IPS DF 4.7 (cell line): ENCODE data around the gene ICAM3.

Experiments
- DNase-seq: peaks from one replicate; pipeline ENCODE4 v3.0.0-alpha.2; 2013; ENCODE audit warnings: low spot score; ENCODE audit errors: extremely low read depth

ICAM3 gene

GRCh38 chr19:10292206-10292788, 47.1 kb downstream of the ICAM3 start:
- DNase-seq: no peak

- no peak for DNase-seq
Observed at GRCh38 chr19:10291554-10292205, 47.7 kb downstream of the ICAM3 start.

GRCh38 chr19:10290876-10291553, 48.4 kb downstream of the ICAM3 start:
- DNase-seq: no peak

DNA sequence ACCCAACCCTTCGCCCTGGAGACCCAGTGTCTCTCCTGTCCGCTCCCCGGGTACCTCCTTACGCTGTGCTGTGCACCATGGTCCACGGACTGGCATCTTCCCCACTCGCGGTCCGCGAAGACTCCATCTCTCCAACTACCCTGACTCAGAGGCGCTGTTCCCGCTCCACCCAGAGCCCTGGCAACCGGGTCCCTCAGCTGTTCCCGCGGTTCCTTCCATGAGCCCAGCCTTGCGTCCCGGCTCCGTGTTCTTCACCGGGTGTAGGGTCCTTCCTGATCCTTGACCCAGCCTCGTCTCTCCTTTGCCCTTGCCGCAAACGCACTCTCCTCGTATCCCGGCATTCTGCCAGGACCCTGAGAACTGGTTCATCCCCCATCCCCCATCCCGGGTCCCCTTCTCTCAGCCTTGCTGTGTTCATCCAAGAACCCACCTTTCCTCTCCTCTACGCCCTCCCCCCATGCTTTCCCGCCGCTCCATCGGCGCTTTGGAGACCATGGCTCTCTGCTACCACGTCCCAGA, 49.0 kb downstream of the ICAM3 start:
- no peak for DNase-seq

- DNase-seq: no peak
Observed at GRCh38 chr19:10289836-10290356, 49.5 kb downstream of the ICAM3 start, which contains the start of gene ICAM5. ICAM5 (plus strand) TSS chr19:10289952; CDS start chr19:10290044, 92 bp downstream.

DNA sequence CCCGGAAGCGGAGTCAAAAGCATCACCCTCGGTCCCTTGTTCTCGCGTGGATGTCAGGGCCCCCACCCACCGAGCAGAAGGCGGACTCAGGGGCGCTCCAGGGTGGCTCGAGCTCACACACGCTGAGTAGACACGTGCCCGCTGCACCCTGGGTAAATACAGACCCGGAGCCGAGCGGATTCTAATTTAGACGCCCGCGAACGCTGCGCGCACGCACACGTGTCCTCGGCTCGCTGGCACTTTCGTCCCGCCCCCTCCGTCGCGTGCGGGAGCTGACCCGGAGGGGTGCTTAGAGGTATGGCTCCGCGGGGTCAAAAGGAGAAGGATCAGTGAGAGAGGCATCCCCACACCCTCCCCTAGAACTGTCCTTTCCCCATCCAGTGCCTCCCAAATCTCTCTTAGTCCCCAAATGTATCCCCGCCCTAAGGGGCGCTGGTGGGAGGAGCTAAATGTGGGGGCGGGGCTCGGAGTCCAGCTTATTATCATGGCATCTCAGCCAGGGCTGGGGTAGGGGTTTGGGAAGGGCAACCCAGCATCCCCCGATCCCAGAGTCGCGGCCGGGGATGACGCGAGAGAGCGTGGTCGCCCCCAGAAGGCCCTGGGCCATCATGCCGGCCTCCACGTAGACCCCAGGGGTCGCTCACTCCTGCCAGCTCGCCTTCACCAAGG, 50.1 kb downstream of the ICAM3 start:
- no peak for DNase-seq

GRCh38 chr19:10288662-10289166, 50.7 kb downstream of the ICAM3 start:
- no peak for DNase-seq

DNA sequence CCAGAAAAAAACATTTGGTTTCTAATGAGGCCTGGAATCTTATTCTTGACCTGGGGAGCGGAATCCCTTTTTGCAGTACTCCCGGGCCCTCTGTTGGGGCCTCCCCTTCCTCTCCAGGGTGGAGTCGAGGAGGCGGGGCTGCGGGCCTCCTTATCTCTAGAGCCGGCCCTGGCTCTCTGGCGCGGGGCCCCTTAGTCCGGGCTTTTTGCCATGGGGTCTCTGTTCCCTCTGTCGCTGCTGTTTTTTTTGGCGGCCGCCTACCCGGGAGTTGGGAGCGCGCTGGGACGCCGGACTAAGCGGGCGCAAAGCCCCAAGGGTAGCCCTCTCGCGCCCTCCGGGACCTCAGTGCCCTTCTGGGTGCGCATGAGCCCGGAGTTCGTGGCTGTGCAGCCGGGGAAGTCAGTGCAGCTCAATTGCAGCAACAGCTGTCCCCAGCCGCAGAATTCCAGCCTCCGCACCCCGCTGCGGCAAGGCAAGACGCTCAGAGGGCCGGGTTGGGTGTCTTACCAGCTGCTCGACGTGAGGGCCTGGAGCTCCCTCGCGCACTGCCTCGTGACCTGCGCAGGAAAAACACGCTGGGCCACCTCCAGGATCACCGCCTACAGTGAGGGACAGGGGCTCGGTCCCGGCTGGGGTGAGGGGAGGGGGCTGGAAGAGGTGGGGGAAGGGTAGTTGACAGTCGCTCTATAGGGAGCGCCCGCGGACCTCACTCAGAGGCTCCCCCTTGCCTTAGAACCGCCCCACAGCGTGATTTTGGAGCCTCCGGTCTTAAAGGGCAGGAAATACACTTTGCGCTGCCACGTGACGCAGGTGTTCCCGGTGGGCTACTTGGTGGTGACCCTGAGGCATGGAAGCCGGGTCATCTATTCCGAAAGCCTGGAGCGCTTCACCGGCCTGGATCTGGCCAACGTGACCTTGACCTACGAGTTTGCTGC, 52.4 kb downstream of the ICAM3 start, which contains the start of gene ICAM4:
TSS of gene ICAM4 (plus strand) at position 153 of the 935 bp plus-strand sequence. CDS start at position 211, 58 bp downstream.
- DNase-seq: no peak

DNA sequence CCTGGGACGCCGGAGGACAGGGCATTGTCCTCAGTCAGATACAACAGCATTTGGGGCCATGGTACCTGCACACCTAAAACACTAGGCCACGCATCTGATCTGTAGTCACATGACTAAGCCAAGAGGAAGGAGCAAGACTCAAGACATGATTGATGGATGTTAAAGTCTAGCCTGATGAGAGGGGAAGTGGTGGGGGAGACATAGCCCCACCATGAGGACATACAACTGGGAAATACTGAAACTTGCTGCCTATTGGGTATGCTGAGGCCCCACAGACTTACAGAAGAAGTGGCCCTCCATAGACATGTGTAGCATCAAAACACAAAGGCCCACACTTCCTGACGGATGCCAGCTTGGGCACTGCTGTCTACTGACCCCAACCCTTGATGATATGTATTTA, 54.0 kb downstream of the ICAM3 start:
- DNase-seq: no peak

DNA sequence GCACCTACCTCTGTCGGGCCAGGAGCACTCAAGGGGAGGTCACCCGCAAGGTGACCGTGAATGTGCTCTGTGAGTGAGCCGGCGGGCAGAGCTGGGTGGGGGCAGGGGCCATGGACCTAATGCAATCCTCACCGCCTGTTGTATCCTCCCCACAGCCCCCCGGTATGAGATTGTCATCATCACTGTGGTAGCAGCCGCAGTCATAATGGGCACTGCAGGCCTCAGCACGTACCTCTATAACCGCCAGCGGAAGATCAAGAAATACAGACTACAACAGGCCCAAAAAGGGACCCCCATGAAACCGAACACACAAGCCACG, 54.5 kb downstream of the ICAM3 start:
- no peak for DNase-seq

DNA sequence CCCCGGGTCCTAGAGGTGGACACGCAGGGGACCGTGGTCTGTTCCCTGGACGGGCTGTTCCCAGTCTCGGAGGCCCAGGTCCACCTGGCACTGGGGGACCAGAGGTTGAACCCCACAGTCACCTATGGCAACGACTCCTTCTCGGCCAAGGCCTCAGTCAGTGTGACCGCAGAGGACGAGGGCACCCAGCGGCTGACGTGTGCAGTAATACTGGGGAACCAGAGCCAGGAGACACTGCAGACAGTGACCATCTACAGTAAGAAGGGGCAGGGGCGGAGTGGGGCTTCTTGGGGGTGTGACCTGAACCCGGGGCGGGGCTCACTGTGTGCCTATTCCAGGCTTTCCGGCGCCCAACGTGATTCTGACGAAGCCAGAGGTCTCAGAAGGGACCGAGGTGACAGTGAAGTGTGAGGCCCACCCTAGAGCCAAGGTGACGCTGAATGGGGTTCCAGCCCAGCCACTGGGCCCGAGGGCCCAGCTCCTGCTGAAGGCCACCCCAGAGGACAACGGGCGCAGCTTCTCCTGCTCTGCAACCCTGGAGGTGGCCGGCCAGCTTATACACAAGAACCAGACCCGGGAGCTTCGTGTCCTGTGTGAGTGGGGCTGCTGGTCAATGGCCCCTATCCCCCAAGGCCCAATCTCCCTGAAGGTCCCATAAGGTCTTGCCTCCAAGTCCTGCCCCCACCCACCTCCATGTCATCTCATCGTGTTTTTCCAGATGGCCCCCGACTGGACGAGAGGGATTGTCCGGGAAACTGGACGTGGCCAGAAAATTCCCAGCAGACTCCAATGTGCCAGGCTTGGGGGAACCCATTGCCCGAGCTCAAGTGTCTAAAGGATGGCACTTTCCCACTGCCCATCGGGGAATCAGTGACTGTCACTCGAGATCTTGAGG, 55.1 kb downstream of the ICAM3 start:
- no peak for DNase-seq
